ENCODE data around the gene RAMP3.

- no peak for TF ChIP-seq POLR2A (IDR thresholded peaks at IDR 0.05)
- no peak for TF ChIP-seq CTCF (IDR thresholded peaks at IDR 0.05)
- TF ChIP-seq POLR2AphosphoS5 (IDR thresholded peaks at IDR 0.05), result no peak
Measured at GRCh38 chr7:45155941-45156340, 1.6 kb upstream of the RAMP3 start.

Data from prostate gland (tissue), 2 donors.